Globus pallidus (tissue), 1 donor: Measurements from ENCODE around the gene PDE7B.

Experiments
- DNase-seq: peaks from one replicate; pipeline ENCODE4 v3.0.0-alpha.2; 2015; ENCODE audit warnings: low spot score

Gene PDE7B

DNA sequence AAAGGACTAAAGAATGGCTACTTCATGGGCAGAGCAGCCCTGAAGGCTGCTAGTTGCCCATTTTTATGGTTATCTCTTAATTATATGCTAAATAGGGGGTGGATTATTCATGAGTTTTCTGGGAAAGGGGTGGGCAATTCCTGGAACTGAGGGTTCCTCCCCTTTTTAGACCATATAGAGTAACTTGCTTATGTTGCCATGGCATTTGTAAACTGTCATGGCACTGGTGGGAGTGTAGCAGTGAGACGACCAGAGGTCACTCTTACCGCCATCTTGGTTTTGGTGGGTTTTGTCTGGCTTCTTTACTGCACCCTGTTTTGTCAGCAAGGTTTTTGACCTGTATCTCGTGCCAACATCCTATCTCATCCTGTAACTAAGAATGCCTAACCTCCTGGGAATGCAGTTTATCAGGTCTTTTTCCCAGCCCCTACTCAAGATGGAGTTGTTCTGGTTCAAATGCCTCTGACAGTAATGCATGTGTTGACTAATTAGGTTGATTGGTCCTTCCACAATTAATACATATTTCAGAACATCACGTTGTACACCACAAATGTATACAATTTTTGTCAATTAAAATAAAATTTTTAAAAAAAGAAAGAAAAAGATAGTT is 139.5 kb downstream of the PDE7B start:
- no peak for DNase-seq

DNA sequence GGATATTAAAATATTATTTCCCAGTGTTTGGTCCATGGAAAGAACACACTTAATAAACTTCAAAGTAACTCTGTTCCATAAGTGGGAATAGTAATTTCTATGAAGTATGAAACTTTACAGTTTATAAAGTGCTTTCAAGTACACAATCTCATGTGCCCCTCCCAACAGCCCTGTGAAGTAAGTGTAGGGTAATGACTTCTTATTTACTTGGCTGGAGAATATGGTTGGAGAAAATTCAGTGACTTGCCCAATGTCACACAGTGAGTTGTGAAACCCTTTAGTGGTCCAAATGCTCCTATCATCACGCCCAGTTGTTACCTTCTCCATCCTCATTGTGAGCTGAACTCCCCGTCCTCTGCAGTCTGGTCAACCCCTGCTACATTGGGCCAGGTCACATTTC is 141.2 kb downstream of the PDE7B start:
- DNase-seq = no peak

GRCh38 chr6:135993361-135993760 is 141.9 kb downstream of the PDE7B start:
- no peak for DNase-seq

GRCh38 chr6:135994857-135995544 is 143.5 kb downstream of the PDE7B start:
- DNase-seq = no peak

DNA sequence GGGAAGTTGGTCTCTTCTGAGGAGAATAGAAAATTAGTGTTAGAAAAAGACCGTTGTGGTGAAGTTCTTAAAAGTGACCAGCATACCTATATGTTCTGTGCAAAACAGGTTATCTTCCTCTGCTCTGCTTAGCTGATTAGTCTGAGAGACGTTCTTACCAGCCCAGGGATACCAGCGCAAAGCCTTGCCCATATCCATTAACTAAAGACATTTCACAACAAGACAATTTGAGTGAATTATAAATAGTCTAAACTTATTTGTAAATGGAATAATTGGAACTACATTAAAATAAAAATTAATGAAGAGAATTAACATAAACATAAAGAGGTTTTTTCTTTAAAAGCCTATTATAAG is 144.0 kb downstream of the PDE7B start:
- no peak for DNase-seq

GRCh38 chr6:135996668-135997067 is 145.2 kb downstream of the PDE7B start:
- DNase-seq = no peak

GRCh38 chr6:135999393-135999792 is 147.9 kb downstream of the PDE7B start:
- no peak for DNase-seq

DNA sequence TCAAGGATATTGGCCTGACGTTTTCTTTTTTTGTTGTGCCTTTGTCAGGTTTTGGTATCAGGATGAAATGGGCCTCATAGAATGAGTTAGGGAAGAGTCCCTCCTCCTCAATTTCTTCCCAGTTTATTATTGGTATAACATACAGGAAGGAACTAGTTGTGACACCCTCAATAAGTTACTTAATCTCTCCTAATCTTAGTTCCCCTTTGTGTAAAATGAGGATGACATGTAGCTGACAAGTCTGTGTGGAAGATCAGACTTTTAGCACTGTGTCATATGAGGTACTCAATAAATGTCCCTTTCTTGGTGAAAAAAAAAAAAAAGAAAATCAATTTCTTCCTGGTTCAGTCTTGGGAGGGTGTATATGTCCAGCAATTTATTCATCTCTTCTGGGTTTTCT is 155.8 kb downstream of the PDE7B start:
- no peak for DNase-seq

DNA sequence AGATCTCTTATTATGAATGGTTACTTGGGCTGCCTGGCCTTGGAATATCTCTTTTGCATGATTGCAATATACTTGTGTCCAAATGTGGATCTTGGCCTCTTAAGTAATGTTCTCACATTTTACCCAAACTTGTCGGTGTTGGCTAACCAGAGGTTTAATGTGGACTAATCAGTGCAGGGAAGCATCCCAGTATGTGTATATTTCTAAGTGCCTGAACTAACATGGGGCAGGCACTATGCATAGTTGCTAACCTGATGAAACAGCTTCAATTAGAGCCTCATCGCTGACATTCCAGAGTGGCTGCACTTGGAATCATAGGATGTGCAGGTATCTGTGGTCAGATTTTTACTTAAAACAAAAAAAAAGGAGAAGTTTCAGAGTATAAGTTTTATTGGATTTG is 160.0 kb downstream of the PDE7B start:
- no peak for DNase-seq

GRCh38 chr6:136012198-136012887 is 160.8 kb downstream of the PDE7B start:
- no peak for DNase-seq

DNA sequence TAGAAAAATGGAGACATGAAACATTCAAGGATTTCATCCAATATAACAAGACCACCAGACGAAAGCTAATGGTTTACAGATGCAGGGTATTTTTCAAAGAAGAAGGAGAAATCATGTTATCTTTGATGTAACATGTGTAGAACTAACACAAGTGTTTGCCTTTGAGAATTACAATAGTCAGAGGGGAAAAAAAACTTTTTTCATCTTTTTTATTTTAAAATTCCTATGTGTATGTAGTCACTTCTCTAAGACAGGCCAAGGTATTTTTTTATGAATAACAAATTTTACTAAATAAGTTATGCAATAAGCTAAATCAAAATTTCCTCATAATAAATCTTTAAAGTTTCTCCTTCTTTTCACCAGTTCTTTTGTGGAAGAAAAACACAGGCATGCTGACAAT is 161.4 kb downstream of the PDE7B start:
- DNase-seq = no peak

GRCh38 chr6:136014454-136015437 is 163.2 kb downstream of the PDE7B start:
- no peak for DNase-seq

GRCh38 chr6:136015531-136015930 is 164.0 kb downstream of the PDE7B start:
- DNase-seq = no peak

DNA sequence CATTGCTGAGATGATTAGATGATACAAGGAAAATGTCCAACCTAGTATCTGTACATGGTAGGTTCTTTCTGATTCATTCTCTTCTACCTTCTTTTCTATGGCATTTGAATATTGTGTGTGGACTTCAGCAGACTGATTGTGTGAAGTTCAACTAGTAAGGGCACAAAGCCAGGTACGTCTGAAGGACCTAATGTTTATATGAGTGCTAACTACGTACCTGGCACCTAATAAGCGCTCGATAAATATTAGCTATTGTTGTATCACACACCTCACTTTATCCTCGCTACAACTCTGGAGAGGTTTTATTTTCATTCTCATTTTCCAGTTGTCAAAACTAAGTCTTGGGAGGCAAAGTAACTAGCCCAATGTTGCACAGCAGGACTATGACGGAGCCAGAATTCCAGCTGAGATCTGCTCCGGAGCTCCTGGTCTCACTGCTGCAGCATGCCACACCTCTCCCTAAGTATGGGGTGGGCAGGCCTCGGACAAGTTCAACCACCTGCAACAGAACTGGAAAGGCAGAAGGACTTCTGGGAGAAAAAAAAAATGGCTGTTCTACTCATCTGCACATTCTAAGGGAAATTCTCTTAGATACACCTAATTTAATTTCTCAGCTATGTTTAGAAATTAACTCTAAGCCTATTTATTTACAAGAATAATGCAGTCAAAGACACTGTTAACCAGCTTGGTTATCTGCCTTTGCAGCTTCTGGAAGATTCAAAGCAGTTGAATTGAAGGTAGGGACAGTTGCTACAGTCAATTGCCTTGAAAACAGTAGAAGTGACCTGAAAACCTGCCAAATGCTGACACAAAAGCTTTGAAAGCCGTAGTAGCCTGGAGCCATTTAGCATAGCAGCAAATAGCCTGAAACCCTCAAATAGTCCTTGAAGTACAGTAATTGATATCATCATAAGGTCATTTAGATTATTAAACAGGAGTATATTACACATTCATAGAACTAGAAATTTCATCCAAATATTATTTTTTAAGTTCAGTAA is 165.0 kb downstream of the PDE7B start:
- DNase-seq = no peak

- no peak for DNase-seq
Observed at GRCh38 chr6:136020691-136021090, 169.2 kb downstream of the PDE7B start.

GRCh38 chr6:136022224-136022874 is 170.8 kb downstream of the PDE7B start:
- DNase-seq = no peak

DNA sequence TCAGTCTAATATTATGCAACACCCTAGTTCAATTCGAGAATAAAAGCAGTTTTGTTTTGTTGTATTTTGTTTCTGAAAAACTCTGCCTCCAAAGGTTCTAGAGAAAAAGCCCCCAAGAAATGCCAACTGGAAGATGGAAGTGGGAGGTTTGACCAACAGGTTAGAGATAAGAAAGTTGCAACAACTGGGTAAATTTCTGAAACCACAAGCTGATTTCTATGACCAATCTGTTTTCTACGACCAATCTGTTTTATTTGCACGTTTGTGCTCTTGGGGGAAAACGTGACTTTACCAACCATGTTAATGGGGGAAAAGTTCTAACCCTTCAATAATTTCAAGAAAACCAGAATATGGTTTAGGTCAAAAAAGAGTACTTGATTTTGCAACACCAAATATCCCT is 173.2 kb downstream of the PDE7B start:
- no peak for DNase-seq

DNA sequence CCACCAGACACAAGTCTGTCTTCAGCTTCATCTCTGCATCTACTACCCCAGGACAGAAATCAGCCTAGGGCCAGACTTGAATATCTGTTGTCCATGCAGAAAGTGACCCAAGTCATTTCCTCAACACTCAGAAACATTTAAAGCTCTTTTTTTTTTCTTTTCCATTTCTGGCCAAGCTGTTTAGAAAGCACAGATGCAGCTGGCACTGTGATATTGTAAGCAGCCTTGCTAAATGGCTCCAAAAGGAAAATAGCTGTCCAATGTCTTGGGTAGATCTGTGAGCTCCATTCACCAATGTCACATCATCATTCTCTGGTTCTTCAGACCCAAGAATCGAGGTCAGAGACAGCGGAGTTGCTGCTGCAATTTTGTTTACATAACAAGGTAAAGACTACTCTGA is 174.2 kb downstream of the PDE7B start:
- no peak for DNase-seq

GRCh38 chr6:136030131-136030530 is 178.6 kb downstream of the PDE7B start:
- no peak for DNase-seq

DNA sequence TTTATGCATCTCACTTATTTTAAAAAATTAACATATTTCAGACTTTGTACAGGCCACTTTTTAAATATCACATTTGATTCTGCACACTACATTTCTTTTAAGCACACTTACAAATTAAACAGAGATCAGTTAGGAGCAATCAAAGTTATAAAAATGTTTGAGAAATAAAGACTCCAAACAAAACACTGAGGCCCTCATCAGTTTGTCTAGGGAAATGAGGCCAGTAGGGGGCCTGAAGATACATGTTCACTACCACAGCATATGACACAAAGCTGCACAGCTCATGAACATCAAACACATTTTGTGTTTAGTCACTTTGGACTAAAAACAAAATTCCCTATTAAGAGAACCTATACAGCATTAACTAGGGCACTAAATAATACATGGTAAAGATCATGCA is 180.5 kb downstream of the PDE7B start:
- no peak for DNase-seq

GRCh38 chr6:136033416-136033815 is 181.9 kb downstream of the PDE7B start:
- no peak for DNase-seq
